HL-60 (cell line): Measurements from ENCODE around the gene PSAP.
A peak's percentile ranks its signal among the peaks of the same experiment; 100 is the strongest.

Experiments
- DNase-seq, 2 experiments: peaks; one replicate each; pipeline ENCODE4 v3.0.0-alpha.2; 2010 to 2020; ENCODE audit warnings: low read depth in 1 of 2, low spot score in 1 of 2
- H3K27ac ChIP-seq: fragments of 250-450 bp; sonication (Bioruptor Pico); replicated peaks from 2 replicates; pipeline ENCODE4 v1.5.1; 2020; ENCODE audit warnings: mild to moderate bottlenecking, moderate library complexity
- H3K27me3 ChIP-seq: fragments of 250-450 bp; sonication (Bioruptor Pico); 2 replicates; pipeline ENCODE4 v1.5.1; 2021; ENCODE audit warnings: mild to moderate bottlenecking, moderate library complexity; ENCODE audit not compliant: insufficient read depth, poor library complexity, severe bottlenecking
- H3K4me3 ChIP-seq: replicated peaks from 2 replicates; pipeline ENCODE4 v1.5.1; 2011; ENCODE audit warnings: mild to moderate bottlenecking, control low read depth, low read length; ENCODE audit not compliant: insufficient read depth
- CTCF ChIP-seq: IDR thresholded peaks from one replicate; pipeline ENCODE4 v1.5.1; 2011; ENCODE audit warnings: low read length, control low read depth, inconsistent platforms; ENCODE audit not compliant: insufficient read depth
- GABPA ChIP-seq: IDR thresholded peaks from 2 replicates; pipeline ENCODE4 v1.6.1; 2012; ENCODE audit warnings: low read depth
- POLR2AphosphoS5 ChIP-seq: IDR thresholded peaks from 2 replicates; pipeline ENCODE4 v1.6.1; 2012; ENCODE audit warnings: low read depth
- REST ChIP-seq: IDR thresholded peaks from 2 replicates; pipeline ENCODE4 v1.6.1; 2012; ENCODE audit warnings: low read depth; ENCODE audit not compliant: insufficient replicate concordance
- SPI1 ChIP-seq: IDR thresholded peaks from 2 replicates; pipeline ENCODE4 v1.6.1; 2012; ENCODE audit warnings: low read depth, mild to moderate bottlenecking, borderline replicate concordance

Gene PSAP

GRCh38 chr10:71771821-71772617, 79.0 kb downstream of the PSAP start:
- Histone ChIP-seq H3K27ac (peak overlapping the region; percentile 91), H3K4me3 (peak overlapping the region; percentile 81), H3K27me3 (no peaks in the 10 kb centered on the region)
- peak; percentile 41 to 85 for DNase-seq
- TF ChIP-seq SPI1 (no peak), GABPA (no peak), CTCF (no peak), POLR2AphosphoS5 (no peak), REST (no peak)

- Histone ChIP-seq H3K4me3 (peak overlapping the region; percentile 81), H3K27ac (peak overlapping the region; percentile 91), H3K27me3 (no peaks in the 10 kb centered on the region)
- no peak for TF ChIP-seq POLR2AphosphoS5
- no peak for TF ChIP-seq CTCF
- DNase-seq = no peak
Measured at GRCh38 chr10:71771204-71771603, 79.8 kb downstream of the PSAP start.

- H3K4me3 ChIP-seq = peak overlapping the region; percentile 81
- DNase-seq = peak; percentile 37 to 52
- peak overlapping the region; percentile 91 for H3K27ac ChIP-seq
- H3K27me3 ChIP-seq = no peaks in the 10 kb centered on the region
- TF ChIP-seq REST (no peak), SPI1 (no peak), POLR2AphosphoS5 (no peak), GABPA (no peak), CTCF (no peak)
Measured at GRCh38 chr10:71770789-71771188, 80.3 kb downstream of the PSAP start.

- peak; percentile 40 to 46 for DNase-seq
- TF ChIP-seq REST (no peak), GABPA (no peak), SPI1 (no peak), POLR2AphosphoS5 (no peak)
- Histone ChIP-seq H3K4me3 (peak overlapping the region; percentile 81), H3K27me3 (no peaks in the 10 kb centered on the region), H3K27ac (peak overlapping the region; percentile 91)
Measured at GRCh38 chr10:71770255-71770654, 80.8 kb downstream of the PSAP start.
